Renal cortical epithelial cell (primary cell): Measurements from ENCODE around the gene FAM83D. TPM values are rescaled to one million over a fixed set of nuclear protein-coding genes. Genes with fewer than 3 reads are reported as not detected.

ENCODE experiments used
- DNase-seq: peaks from one replicate; pipeline ENCODE4 v3.0.0-alpha.2; 2011; ENCODE audit warnings: low read depth
- total RNA-seq: library from RNA; depleted of rRNA; stranded (reverse); fragments of >200 nt; gene quantifications from 2 replicates; pipeline ENCODE4 v1.2.3, GENCODE V29; 2014

FAM83D gene
- total RNA-seq, 1 donor from 2014 or later: 0.99 TPM

- DNase-seq: no peak
Measured at GRCh38 chr20:38895098-38895949, 30.9 kb upstream of the FAM83D start.

GRCh38 chr20:38896009-38896594, 30.1 kb upstream of the FAM83D start:
- DNase-seq: no peak

- DNase-seq: no peak
Measured at GRCh38 chr20:38897267-38897666, 28.9 kb upstream of the FAM83D start.

- DNase-seq: no peak
Measured at GRCh38 chr20:38900606-38901005, 25.6 kb upstream of the FAM83D start.

GRCh38 chr20:38902601-38903000, 23.6 kb upstream of the FAM83D start:
- DNase-seq: no peak

GRCh38 chr20:38903335-38903734, 22.9 kb upstream of the FAM83D start:
- no peak for DNase-seq

DNA sequence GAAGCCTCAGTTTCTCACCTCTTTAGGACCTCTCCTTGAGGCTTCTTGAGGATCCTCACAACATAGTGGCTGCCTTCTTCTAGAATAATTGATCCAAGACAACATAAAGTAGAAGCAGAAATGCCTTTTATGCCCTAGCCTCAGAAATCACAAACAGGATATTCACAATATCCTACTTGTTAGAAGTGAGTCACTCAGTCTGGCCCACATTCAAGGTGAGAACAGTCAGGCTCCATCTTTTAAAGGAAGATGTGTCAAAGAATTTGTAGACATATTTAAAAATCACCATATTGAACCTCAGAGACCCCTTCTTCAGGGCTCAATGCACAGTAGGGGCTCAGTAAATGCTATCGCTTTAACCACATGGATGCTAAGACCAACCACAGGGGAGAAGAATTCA, 20.8 kb upstream of the FAM83D start:
- no peak for DNase-seq

DNA sequence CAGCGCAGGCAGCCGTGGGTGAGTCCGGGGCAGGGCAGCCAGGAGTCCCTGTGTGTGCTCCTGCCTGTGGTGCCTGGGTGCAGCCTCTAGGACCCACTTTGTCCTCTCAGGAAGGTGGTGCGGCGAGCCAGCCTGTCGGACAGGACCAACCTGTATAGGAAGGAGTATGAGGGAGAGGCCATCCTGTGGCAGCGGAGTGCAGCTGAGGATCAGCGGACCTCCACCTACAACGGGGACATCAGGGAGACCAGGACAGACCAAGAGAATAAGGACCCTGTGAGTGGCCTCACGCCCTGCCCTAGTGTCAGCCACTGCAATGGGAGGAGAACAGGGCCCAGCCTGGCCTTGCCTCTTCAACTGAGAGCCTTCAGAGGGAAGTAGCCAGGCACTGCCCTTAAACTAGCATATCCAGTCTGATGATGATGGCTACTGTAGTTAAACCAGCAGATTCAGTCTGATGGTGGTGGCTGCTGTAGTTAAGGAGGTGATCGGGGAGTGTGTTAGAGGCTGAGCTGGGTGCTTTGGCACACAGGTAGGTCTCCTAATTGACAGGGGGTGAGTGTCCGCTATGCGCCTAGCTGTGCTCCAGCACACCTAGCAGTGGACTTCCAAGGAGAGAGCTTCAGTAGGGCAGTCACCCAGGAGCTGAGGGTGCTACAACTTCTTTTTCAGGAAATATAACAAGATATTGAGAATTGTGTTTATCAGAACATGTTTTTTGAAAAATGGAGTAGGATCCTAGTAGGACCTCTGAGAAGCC, 18.1 kb upstream of the FAM83D start:
- DNase-seq: no peak

GRCh38 chr20:38915355-38915754, 10.9 kb upstream of the FAM83D start:
- no peak for DNase-seq

DNA sequence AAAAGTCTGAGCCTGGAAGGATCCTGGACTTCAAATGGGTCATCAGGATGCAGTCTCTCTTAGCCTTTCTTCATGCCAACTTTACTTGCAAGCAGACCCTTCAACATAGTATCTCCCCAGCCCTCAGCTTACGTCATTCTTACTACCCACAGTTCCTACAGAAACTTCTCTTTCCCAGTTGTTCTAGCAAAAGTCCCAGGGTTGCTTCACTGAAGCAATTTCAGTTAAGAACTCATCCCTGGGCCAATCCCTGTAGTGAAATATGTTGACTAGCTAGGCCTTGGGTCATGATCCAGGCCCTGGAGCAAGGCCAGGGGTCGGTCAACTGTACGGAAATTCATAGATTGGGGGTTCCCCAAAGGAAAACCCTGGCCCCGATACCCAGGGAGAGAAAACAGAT, 8.6 kb upstream of the FAM83D start:
- DNase-seq: no peak

- no peak for DNase-seq
Measured at GRCh38 chr20:38918172-38918571, 8.0 kb upstream of the FAM83D start.

- DNase-seq: no peak
Measured at GRCh38 chr20:38919683-38920082, 6.5 kb upstream of the FAM83D start.

- DNase-seq: no peak
Measured at GRCh38 chr20:38920411-38920810, 5.8 kb upstream of the FAM83D start.

DNA sequence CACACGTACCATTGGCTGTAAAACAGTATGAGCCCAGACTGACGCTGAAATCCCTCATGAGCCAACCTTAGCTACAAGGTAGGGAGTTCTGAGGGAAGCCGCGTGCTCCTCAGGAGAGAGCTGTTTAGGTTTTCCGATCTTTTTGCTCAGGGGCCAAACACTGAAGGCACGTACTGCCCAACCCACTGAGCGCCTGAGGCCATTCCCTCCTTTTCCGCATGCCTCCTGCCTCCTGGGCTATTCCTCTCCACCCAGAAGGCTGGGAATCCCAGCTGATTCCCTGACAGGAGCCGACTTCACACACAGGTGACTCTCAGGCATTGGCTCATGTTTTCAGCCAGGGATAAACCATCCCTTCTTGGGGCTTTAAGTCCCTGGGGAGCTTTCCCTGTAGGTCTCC, 5.4 kb upstream of the FAM83D start:
- DNase-seq: no peak

DNA sequence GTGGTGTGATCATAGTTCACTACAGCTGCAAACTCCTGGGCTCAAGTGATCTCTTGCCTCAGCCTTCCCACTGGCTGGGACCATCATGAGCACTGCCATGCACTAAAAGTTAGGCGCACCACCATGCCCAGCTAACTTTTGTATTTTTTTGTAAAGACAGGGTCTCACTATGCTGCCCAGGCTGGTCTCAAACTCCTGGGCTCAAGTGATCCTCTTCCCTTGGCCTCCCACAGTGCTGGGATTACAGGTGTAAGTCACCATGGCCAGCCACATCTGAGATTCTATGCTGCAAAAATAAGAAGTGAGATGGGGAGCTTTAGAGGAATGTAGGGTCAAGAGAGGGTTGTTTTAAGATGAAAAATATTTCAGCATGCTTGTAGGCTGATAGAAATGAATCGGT, 1.5 kb upstream of the FAM83D start:
- no peak for DNase-seq

GRCh38 chr20:38926934-38927616, 858 bp downstream of the FAM83D start:
- no peak for DNase-seq

DNA sequence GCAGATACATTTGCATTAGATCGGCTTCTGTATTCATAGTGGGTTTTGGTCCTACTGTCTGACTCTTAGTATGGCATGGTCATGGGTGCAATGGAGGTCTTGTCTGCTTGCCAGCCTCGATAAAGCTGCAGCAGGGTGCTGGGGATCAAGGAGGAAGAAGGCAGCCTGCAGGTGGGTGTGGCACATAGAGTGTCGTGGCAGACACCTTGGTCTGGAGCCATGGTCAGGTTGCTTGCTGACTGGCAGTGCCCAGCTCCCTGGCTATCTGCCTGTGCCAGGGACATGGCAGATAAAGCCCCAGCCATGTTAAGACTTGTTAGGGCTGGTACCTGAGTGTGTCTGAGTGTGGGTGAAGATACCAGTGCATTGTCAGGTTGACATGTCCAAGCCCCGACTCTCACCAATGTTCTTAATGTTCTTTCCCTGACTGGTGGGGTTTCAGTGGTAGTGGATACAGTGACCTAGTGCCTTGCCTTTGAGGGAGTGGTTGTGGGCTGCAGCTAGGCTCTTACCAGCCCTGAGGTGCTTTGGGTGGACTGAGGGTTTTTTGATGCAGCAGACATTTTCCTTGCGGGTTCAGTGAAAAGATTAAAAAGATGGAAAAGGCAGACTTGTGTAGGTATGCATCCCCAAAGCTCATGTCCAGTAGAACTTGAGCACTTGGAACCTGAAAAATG, 1.8 kb downstream of the FAM83D start:
- no peak for DNase-seq

GRCh38 chr20:38930242-38930569, 4.0 kb downstream of the FAM83D start:
- DNase-seq: no peak

GRCh38 chr20:38931984-38932383, 5.8 kb downstream of the FAM83D start:
- DNase-seq: no peak

- DNase-seq: no peak
Measured at GRCh38 chr20:38932457-38933120, 6.4 kb downstream of the FAM83D start.

GRCh38 chr20:38934530-38934929, 8.3 kb downstream of the FAM83D start:
- no peak for DNase-seq
